WTC11 (cell line): ENCODE measurements around the gene FUT7. TPM values are rescaled to one million over a fixed set of nuclear protein-coding genes. Genes with fewer than 3 reads are reported as not detected.

Source experiments
- ATAC-seq: fragments of 200-7000 bp; cut with Tn5 transposase; 2 replicates; pipeline ENCODE4 v1.10.0; 2021; ENCODE audit warnings: mild to moderate bottlenecking, moderate library complexity
- CTCF ChIA-PET: fragments of 300-600 bp; sonication (Branson Sonifier 250); formaldehyde crosslinking; loops from one replicate; lab custom pipeline; 2021; ENCODE audit warnings: antibody characterized with exemption; lab: Charles Lee
- POLR2A ChIA-PET: fragments of 350-600 bp; sonication (Branson Sonifier 250); formaldehyde crosslinking; loops from one replicate; lab custom pipeline; 2021; ENCODE audit warnings: antibody characterized with exemption; lab: Charles Lee
- DNase-seq: peaks from one replicate; pipeline ENCODE4 v3.0.0; 2021; ENCODE audit warnings: low spot score
- H3K27ac Mint-ChIP-seq: 2 replicates; pipeline ENCODE4 v1.8.0; 2021; ENCODE audit warnings: mixed read lengths
- H3K27me3 Mint-ChIP-seq: 2 replicates; pipeline ENCODE4 v1.8.0; 2021; ENCODE audit warnings: low read depth, mild to moderate bottlenecking, moderate library complexity, mixed read lengths
- H3K36me3 Mint-ChIP-seq: 2 replicates; pipeline ENCODE4 v1.8.0; 2021; ENCODE audit warnings: mixed read lengths
- H3K4me1 Mint-ChIP-seq: 2 replicates; pipeline ENCODE4 v1.8.0; 2022; ENCODE audit warnings: mixed read lengths
- H3K4me3 Mint-ChIP-seq: 2 replicates; pipeline ENCODE4 v1.8.0; 2021; ENCODE audit warnings: mild to moderate bottlenecking, moderate library complexity, mixed read lengths
- H3K9me3 Mint-ChIP-seq: 2 replicates; pipeline ENCODE4 v1.8.0; 2021; ENCODE audit warnings: mixed read lengths
- ATF1 ChIP-seq: sonication (generic); formaldehyde crosslinking; IDR thresholded peaks from 2 replicates; pipeline ENCODE4 v1.8.1; 2023; ENCODE audit warnings: mild to moderate bottlenecking, moderate library complexity, missing genetic modification reagents
- CBFB ChIP-seq: sonication (generic); formaldehyde crosslinking; IDR thresholded peaks from 2 replicates; pipeline ENCODE4 v1.8.1; 2022; ENCODE audit warnings: mild to moderate bottlenecking, low read depth, missing genetic modification reagents
- IRF2 ChIP-seq: sonication (generic); formaldehyde crosslinking; IDR thresholded peaks from 2 replicates; pipeline ENCODE4 v1.8.0; 2022; ENCODE audit warnings: low read depth, missing genetic modification reagents, borderline replicate concordance
- MYBL2 ChIP-seq: sonication (generic); formaldehyde crosslinking; IDR thresholded peaks from 2 replicates; pipeline ENCODE4 v1.8.1; 2023; ENCODE audit warnings: mild to moderate bottlenecking, moderate library complexity, missing genetic modification reagents
- SOX15 ChIP-seq: fragments of 250-450 bp; sonication (Bioruptor Pico); IDR thresholded peaks from 2 replicates; pipeline ENCODE4 v1.9.0; 2021; ENCODE audit warnings: mild to moderate bottlenecking
- TP53 ChIP-seq: sonication (generic); formaldehyde crosslinking; IDR thresholded peaks from 2 replicates; pipeline ENCODE4 v1.8.1; 2023; ENCODE audit warnings: mild to moderate bottlenecking, missing genetic modification reagents
- ZNF263 ChIP-seq: sonication (generic); formaldehyde crosslinking; IDR thresholded peaks from 2 replicates; pipeline ENCODE4 v1.8.1; 2022; ENCODE audit warnings: low read depth, mild to moderate bottlenecking, moderate library complexity, missing genetic modification reagents
- ZNF317 ChIP-seq: sonication (generic); formaldehyde crosslinking; IDR thresholded peaks from 2 replicates; pipeline ENCODE4 v1.8.1; 2023; ENCODE audit warnings: low read depth, mild to moderate bottlenecking, moderate library complexity, missing genetic modification reagents, borderline replicate concordance
- total RNA-seq: library from RNA; stranded (reverse); gene quantifications from 3 replicates; pipeline ENCODE4 v1.2.3, GENCODE V29; 2021
- TF ChIP-seq, protein P1 (sequence below): sonication (generic); formaldehyde crosslinking; IDR thresholded peaks from 2 replicates; pipeline ENCODE4 v1.8.1; 2023; ENCODE audit warnings: mild to moderate bottlenecking, missing genetic modification reagents
- TF ChIP-seq, protein P2 (sequence below): sonication (generic); formaldehyde crosslinking; IDR thresholded peaks from 2 replicates; pipeline ENCODE4 v1.8.1; 2023; ENCODE audit warnings: mild to moderate bottlenecking, missing genetic modification reagents, moderate library complexity
- TF ChIP-seq, protein P3 (sequence below): sonication (generic); formaldehyde crosslinking; IDR thresholded peaks from 2 replicates; pipeline ENCODE4 v1.8.0; 2022; ENCODE audit warnings: mild to moderate bottlenecking, missing genetic modification reagents
- TF ChIP-seq, protein P4 (sequence below): sonication (generic); formaldehyde crosslinking; IDR thresholded peaks from 2 replicates; pipeline ENCODE4 v1.8.1; 2022; ENCODE audit warnings: low read depth, missing genetic modification reagents, borderline replicate concordance
- TF ChIP-seq, protein P5 (sequence below): sonication (generic); formaldehyde crosslinking; IDR thresholded peaks from 2 replicates; pipeline ENCODE4 v1.8.0; 2022; ENCODE audit warnings: mild to moderate bottlenecking, missing genetic modification reagents
- TF ChIP-seq, protein P6 (sequence below): fragments of 250-450 bp; sonication (Bioruptor Pico); IDR thresholded peaks from 2 replicates; pipeline ENCODE4 v1.9.0; 2021; ENCODE audit warnings: mild to moderate bottlenecking, borderline replicate concordance
- TF ChIP-seq, protein P7 (sequence below): sonication (generic); formaldehyde crosslinking; IDR thresholded peaks from 2 replicates; pipeline ENCODE4 v1.8.0; 2023; ENCODE audit warnings: mild to moderate bottlenecking, missing genetic modification reagents
- TF ChIP-seq, protein P8 (sequence below): sonication (generic); formaldehyde crosslinking; IDR thresholded peaks from 2 replicates; pipeline ENCODE4 v1.8.1; 2022; ENCODE audit warnings: mild to moderate bottlenecking, moderate library complexity, missing genetic modification reagents
- TF ChIP-seq, protein P9 (sequence below): sonication (generic); formaldehyde crosslinking; IDR thresholded peaks from 2 replicates; pipeline ENCODE4 v1.8.1; 2023; ENCODE audit warnings: mild to moderate bottlenecking, moderate library complexity, missing genetic modification reagents
- TF ChIP-seq, protein P10 (sequence below): sonication (generic); formaldehyde crosslinking; IDR thresholded peaks from 2 replicates; pipeline ENCODE4 v1.8.1; 2022; ENCODE audit warnings: mild to moderate bottlenecking, missing genetic modification reagents, moderate library complexity, borderline replicate concordance

FUT7 gene
- total RNA-seq, 1 experiment from 2014 or later, result not detected

DNA sequence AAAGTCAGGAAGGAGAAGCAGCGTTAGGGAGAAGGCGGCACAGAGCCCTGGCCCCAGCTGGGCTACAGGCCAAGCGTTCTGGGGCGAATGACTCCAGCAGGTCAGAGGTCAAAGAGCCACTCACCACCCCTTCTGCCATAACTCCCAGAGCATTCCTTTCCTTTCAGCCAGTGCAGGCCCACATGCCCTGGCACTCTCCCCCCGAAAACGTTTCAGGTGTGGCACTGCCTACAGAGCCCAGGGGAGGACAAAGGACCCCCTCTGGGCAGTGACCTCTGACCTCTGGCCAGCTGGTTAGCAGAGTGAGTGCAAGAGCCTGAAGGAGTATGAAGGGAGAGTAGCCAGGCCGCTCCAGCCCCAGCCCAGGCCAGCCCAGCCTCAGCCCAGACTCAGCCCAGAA lies 8.7 kb downstream of the FUT7 start:
- peaks cover 5% of the 10 kb centered on the region for H3K27me3 Mint-ChIP-seq
- ATAC-seq, result no peak
- CTCF ChIA-PET, result interaction anchor here (1.0 to 2.5 kb wide), 8 partner anchors 12 to 223 kb away, joined by 3 to 29 read pairs (median 6); partner anchors contain the start of genes AJM1 and SAPCD2

More for the DNA sequence above, 8.7 kb downstream of the FUT7 start:
- POLR2A ChIA-PET, result no interaction called here
- Mint-ChIP-seq H3K4me3 (no peak overlapping the region), H3K36me3 (no peaks in the 10 kb centered on the region), H3K4me1 (peaks cover 2% of the 10 kb centered on the region; the same call in 1 of the 2 replicates), H3K27ac (no peak overlapping the region), H3K9me3 (no peaks in the 10 kb centered on the region)
- no peak for DNase-seq
- TF ChIP-seq, protein P1, sequence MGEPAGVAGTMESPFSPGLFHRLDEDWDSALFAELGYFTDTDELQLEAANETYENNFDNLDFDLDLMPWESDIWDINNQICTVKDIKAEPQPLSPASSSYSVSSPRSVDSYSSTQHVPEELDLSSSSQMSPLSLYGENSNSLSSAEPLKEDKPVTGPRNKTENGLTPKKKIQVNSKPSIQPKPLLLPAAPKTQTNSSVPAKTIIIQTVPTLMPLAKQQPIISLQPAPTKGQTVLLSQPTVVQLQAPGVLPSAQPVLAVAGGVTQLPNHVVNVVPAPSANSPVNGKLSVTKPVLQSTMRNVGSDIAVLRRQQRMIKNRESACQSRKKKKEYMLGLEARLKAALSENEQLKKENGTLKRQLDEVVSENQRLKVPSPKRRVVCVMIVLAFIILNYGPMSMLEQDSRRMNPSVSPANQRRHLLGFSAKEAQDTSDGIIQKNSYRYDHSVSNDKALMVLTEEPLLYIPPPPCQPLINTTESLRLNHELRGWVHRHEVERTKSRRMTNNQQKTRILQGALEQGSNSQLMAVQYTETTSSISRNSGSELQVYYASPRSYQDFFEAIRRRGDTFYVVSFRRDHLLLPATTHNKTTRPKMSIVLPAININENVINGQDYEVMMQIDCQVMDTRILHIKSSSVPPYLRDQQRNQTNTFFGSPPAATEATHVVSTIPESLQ, result no peak
- TF ChIP-seq, protein P2, sequence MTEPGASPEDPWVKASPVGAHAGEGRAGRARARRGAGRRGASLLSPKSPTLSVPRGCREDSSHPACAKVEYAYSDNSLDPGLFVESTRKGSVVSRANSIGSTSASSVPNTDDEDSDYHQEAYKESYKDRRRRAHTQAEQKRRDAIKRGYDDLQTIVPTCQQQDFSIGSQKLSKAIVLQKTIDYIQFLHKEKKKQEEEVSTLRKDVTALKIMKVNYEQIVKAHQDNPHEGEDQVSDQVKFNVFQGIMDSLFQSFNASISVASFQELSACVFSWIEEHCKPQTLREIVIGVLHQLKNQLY, result no peak
- TF ChIP-seq, protein P3, sequence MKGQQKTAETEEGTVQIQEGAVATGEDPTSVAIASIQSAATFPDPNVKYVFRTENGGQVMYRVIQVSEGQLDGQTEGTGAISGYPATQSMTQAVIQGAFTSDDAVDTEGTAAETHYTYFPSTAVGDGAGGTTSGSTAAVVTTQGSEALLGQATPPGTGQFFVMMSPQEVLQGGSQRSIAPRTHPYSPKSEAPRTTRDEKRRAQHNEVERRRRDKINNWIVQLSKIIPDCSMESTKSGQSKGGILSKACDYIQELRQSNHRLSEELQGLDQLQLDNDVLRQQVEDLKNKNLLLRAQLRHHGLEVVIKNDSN, result no peak
- TF ChIP-seq ZNF263 (CRISPR knock-in tag), result no peak
- TF ChIP-seq, protein P4, sequence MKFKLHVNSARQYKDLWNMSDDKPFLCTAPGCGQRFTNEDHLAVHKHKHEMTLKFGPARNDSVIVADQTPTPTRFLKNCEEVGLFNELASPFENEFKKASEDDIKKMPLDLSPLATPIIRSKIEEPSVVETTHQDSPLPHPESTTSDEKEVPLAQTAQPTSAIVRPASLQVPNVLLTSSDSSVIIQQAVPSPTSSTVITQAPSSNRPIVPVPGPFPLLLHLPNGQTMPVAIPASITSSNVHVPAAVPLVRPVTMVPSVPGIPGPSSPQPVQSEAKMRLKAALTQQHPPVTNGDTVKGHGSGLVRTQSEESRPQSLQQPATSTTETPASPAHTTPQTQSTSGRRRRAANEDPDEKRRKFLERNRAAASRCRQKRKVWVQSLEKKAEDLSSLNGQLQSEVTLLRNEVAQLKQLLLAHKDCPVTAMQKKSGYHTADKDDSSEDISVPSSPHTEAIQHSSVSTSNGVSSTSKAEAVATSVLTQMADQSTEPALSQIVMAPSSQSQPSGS (CRISPR knock-in tag), result no peak
- no peak for TF ChIP-seq ATF1
- TF ChIP-seq, protein P5, sequence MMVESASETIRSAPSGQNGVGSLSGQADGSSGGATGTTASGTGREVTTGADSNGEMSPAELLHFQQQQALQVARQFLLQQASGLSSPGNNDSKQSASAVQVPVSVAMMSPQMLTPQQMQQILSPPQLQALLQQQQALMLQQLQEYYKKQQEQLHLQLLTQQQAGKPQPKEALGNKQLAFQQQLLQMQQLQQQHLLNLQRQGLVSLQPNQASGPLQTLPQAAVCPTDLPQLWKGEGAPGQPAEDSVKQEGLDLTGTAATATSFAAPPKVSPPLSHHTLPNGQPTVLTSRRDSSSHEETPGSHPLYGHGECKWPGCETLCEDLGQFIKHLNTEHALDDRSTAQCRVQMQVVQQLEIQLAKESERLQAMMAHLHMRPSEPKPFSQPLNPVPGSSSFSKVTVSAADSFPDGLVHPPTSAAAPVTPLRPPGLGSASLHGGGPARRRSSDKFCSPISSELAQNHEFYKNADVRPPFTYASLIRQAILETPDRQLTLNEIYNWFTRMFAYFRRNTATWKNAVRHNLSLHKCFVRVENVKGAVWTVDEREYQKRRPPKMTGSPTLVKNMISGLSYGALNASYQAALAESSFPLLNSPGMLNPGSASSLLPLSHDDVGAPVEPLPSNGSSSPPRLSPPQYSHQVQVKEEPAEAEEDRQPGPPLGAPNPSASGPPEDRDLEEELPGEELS (CRISPR knock-in tag), result no peak
- no peak for TF ChIP-seq IRF2 (CRISPR knock-in tag)
- TF ChIP-seq, protein P6, sequence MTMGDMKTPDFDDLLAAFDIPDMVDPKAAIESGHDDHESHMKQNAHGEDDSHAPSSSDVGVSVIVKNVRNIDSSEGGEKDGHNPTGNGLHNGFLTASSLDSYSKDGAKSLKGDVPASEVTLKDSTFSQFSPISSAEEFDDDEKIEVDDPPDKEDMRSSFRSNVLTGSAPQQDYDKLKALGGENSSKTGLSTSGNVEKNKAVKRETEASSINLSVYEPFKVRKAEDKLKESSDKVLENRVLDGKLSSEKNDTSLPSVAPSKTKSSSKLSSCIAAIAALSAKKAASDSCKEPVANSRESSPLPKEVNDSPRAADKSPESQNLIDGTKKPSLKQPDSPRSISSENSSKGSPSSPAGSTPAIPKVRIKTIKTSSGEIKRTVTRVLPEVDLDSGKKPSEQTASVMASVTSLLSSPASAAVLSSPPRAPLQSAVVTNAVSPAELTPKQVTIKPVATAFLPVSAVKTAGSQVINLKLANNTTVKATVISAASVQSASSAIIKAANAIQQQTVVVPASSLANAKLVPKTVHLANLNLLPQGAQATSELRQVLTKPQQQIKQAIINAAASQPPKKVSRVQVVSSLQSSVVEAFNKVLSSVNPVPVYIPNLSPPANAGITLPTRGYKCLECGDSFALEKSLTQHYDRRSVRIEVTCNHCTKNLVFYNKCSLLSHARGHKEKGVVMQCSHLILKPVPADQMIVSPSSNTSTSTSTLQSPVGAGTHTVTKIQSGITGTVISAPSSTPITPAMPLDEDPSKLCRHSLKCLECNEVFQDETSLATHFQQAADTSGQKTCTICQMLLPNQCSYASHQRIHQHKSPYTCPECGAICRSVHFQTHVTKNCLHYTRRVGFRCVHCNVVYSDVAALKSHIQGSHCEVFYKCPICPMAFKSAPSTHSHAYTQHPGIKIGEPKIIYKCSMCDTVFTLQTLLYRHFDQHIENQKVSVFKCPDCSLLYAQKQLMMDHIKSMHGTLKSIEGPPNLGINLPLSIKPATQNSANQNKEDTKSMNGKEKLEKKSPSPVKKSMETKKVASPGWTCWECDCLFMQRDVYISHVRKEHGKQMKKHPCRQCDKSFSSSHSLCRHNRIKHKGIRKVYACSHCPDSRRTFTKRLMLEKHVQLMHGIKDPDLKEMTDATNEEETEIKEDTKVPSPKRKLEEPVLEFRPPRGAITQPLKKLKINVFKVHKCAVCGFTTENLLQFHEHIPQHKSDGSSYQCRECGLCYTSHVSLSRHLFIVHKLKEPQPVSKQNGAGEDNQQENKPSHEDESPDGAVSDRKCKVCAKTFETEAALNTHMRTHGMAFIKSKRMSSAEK, result no peak
- TF ChIP-seq TP53 (CRISPR knock-in tag), result no peak
- TF ChIP-seq SOX15, result no peak
- TF ChIP-seq, protein P7, sequence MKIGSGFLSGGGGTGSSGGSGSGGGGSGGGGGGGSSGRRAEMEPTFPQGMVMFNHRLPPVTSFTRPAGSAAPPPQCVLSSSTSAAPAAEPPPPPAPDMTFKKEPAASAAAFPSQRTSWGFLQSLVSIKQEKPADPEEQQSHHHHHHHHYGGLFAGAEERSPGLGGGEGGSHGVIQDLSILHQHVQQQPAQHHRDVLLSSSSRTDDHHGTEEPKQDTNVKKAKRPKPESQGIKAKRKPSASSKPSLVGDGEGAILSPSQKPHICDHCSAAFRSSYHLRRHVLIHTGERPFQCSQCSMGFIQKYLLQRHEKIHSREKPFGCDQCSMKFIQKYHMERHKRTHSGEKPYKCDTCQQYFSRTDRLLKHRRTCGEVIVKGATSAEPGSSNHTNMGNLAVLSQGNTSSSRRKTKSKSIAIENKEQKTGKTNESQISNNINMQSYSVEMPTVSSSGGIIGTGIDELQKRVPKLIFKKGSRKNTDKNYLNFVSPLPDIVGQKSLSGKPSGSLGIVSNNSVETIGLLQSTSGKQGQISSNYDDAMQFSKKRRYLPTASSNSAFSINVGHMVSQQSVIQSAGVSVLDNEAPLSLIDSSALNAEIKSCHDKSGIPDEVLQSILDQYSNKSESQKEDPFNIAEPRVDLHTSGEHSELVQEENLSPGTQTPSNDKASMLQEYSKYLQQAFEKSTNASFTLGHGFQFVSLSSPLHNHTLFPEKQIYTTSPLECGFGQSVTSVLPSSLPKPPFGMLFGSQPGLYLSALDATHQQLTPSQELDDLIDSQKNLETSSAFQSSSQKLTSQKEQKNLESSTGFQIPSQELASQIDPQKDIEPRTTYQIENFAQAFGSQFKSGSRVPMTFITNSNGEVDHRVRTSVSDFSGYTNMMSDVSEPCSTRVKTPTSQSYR, result no peak
- TF ChIP-seq, protein P8, sequence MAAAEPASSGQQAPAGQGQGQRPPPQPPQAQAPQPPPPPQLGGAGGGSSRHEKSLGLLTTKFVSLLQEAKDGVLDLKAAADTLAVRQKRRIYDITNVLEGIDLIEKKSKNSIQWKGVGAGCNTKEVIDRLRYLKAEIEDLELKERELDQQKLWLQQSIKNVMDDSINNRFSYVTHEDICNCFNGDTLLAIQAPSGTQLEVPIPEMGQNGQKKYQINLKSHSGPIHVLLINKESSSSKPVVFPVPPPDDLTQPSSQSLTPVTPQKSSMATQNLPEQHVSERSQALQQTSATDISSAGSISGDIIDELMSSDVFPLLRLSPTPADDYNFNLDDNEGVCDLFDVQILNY (CRISPR knock-in tag), result no peak
- TF ChIP-seq CBFB (CRISPR knock-in tag), result no peak
- TF ChIP-seq, protein P9, sequence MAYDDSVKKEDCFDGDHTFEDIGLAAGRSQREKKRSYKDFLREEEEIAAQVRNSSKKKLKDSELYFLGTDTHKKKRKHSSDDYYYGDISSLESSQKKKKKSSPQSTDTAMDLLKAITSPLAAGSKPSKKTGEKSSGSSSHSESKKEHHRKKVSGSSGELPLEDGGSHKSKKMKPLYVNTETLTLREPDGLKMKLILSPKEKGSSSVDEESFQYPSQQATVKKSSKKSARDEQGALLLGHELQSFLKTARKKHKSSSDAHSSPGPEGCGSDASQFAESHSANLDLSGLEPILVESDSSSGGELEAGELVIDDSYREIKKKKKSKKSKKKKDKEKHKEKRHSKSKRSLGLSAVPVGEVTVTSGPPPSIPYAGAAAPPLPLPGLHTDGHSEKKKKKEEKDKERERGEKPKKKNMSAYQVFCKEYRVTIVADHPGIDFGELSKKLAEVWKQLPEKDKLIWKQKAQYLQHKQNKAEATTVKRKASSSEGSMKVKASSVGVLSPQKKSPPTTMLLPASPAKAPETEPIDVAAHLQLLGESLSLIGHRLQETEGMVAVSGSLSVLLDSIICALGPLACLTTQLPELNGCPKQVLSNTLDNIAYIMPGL, result no peak
- TF ChIP-seq, protein P10, sequence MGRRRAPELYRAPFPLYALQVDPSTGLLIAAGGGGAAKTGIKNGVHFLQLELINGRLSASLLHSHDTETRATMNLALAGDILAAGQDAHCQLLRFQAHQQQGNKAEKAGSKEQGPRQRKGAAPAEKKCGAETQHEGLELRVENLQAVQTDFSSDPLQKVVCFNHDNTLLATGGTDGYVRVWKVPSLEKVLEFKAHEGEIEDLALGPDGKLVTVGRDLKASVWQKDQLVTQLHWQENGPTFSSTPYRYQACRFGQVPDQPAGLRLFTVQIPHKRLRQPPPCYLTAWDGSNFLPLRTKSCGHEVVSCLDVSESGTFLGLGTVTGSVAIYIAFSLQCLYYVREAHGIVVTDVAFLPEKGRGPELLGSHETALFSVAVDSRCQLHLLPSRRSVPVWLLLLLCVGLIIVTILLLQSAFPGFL (CRISPR knock-in tag), result no peak
- TF ChIP-seq ZNF317 (CRISPR knock-in tag), result no peak
- TF ChIP-seq MYBL2, result no peak
